ENCODE data around the gene CIT. TPM values are rescaled to one million over a fixed set of nuclear protein-coding genes. Genes with fewer than 3 reads are reported as not detected.

CIT gene
- total RNA-seq, 1 donor from 2014 or later, result 85.9 TPM

DNA sequence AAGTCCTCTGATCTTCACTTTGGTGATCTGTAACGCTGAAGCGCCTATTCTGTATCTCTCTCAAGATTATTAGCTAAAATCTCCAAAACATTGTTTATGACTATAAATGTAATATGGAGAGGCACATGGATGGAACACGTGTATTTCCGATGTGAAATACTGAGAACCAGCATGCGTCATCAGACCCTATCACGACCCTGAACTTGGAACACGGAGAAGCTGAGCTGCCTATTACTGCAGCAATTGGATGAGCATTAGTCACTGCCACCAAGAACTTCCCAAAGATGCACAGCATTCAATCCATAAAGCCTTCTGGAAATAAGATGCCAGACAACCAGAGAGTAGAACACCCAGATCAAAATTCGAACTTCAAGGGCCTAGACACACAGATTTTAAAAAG lies 147.2 kb downstream of the CIT start:
- H3K9me3 Mint-ChIP-seq, result no peaks in the 10 kb centered on the region
- H3K4me1 Mint-ChIP-seq, result peaks cover 3% of the 10 kb centered on the region
- H3K27me3 Mint-ChIP-seq (ENCODE audit: low read depth), result no peaks in the 10 kb centered on the region
- H3K4me3 Mint-ChIP-seq, result no peak overlapping the region
- no peak overlapping the region for H3K27ac Mint-ChIP-seq (ENCODE audit: unreplicated experiment)
- H3K36me3 Mint-ChIP-seq (ENCODE audit: low read depth), result peaks cover 12% of the 10 kb centered on the region
- TF ChIP-seq, protein P1, sequence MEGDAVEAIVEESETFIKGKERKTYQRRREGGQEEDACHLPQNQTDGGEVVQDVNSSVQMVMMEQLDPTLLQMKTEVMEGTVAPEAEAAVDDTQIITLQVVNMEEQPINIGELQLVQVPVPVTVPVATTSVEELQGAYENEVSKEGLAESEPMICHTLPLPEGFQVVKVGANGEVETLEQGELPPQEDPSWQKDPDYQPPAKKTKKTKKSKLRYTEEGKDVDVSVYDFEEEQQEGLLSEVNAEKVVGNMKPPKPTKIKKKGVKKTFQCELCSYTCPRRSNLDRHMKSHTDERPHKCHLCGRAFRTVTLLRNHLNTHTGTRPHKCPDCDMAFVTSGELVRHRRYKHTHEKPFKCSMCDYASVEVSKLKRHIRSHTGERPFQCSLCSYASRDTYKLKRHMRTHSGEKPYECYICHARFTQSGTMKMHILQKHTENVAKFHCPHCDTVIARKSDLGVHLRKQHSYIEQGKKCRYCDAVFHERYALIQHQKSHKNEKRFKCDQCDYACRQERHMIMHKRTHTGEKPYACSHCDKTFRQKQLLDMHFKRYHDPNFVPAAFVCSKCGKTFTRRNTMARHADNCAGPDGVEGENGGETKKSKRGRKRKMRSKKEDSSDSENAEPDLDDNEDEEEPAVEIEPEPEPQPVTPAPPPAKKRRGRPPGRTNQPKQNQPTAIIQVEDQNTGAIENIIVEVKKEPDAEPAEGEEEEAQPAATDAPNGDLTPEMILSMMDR (conservative IDR thresholded peaks at IDR 0.05), result no peak
- DNase-seq (ENCODE audit: low read depth, low spot score), result no peak

DNA sequence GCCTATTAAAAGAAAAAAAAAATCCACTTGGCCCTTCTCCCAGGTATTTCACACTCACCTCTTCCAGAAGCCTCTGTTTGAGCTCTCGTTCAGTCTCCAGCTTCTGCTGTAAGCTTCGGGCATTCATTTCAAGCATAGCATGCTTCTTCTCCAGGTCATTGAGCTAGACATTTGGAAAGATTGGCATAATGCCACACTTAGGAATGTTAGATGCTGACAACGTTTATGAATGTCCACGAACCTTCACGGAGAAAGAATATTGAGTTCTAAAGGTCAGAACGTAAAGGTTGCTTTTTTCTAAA lies 148.7 kb downstream of the CIT start:
- Mint-ChIP-seq H3K36me3 (ENCODE audit: low read depth) (peaks cover 9% of the 10 kb centered on the region), H3K4me1 (peaks cover 3% of the 10 kb centered on the region), H3K9me3 (no peaks in the 10 kb centered on the region), H3K27me3 (ENCODE audit: low read depth) (no peaks in the 10 kb centered on the region), H3K4me3 (no peak overlapping the region), H3K27ac (ENCODE audit: unreplicated experiment) (no peak overlapping the region)
- TF ChIP-seq, protein P1 (conservative IDR thresholded peaks at IDR 0.05), result no peak
- DNase-seq (ENCODE audit: low read depth, low spot score), result no peak

DNA sequence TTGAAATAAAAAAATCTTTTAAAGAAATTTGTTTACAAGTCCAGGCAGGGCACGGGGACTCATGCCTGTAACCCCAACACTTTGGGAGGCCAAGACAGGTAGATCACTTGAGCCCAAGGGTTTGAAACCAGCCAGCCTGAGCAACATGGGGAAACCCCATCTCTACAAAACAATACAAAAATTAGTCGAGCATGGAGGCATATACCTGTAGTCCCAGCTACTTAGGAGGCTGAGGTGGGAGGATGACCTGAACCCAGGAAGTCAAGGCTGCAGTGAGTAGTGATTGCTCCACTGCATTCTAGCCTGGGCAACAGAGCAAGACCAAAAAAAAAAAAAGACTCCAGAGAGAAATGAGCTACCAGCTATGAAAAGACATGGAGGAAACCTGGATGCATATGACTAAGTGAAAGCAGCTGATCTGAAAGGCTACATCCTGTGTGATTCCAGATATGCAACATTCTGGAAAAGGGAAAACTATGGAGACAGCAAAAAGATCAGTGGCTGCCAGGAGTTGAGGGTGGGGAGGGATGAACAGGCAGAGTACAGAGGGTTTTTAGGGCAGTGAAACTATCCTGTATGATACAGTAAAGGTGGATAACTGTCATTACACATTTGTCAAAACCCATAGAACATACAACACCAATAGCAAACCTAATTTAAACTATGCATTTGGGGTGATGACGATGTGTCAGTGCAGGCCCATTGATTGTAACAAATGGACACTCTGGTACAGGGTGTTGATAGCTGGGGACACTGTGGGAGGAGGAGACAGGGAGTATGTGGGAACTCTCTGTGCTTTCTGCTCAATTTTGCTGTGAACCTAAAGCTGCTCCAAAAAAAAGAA lies 149.3 kb downstream of the CIT start:
- Mint-ChIP-seq H3K36me3 (ENCODE audit: low read depth) (peaks cover 9% of the 10 kb centered on the region), H3K27me3 (ENCODE audit: low read depth) (no peaks in the 10 kb centered on the region), H3K27ac (ENCODE audit: unreplicated experiment) (no peak overlapping the region), H3K9me3 (no peaks in the 10 kb centered on the region), H3K4me1 (peaks cover 3% of the 10 kb centered on the region), H3K4me3 (no peak overlapping the region)
- no peak for DNase-seq (ENCODE audit: low read depth, low spot score)
- TF ChIP-seq, protein P1 (conservative IDR thresholded peaks at IDR 0.05), result no peak

DNA sequence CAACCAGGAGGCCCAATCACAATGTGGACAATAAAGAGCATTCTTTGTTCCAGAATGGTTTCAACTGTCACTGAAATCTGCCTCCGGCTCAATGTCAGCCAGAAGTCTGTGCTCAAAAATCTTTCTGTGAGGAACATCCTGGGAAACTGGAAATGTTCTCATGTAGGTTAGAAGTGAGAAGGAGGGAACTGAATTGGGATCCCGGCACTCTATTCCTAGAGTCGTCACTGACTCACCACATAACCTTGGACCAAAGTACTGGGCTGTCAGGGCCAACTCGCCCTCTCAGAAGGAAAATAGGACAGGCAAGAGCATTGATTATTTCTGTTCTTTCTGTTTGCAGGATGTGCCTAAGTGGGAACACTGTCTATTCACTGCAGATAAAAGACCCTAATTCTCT lies 151.6 kb downstream of the CIT start:
- H3K9me3 Mint-ChIP-seq, result no peaks in the 10 kb centered on the region
- H3K36me3 Mint-ChIP-seq (ENCODE audit: low read depth), result peaks cover 6% of the 10 kb centered on the region
- no peak overlapping the region for H3K4me3 Mint-ChIP-seq
- no peaks in the 10 kb centered on the region for H3K27me3 Mint-ChIP-seq (ENCODE audit: low read depth)
- H3K4me1 Mint-ChIP-seq, result peaks cover 3% of the 10 kb centered on the region
- TF ChIP-seq, protein P1 (conservative IDR thresholded peaks at IDR 0.05), result no peak
- no peak overlapping the region for H3K27ac Mint-ChIP-seq (ENCODE audit: unreplicated experiment)
- no peak for DNase-seq (ENCODE audit: low read depth, low spot score)

DNA sequence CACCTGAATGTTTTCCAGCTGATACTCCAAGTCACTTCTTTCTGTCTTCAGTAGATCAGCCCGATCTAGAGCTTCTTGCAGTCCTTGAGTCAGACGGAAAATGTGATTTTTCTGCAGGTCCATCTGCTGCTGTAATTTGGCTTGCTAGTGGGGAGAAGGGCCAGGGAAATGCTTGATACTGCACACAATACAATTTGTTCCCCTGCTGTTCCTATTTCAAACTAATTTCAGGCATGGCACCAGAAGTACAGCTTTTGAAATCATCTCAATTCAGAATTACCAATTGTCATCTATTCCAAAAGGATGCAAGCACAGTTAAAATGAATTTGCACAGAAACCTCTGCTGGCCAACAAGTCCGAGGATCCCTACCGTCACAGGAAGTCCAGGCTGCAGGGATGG lies 155.8 kb downstream of the CIT start:
- Mint-ChIP-seq H3K27ac (ENCODE audit: unreplicated experiment) (no peak overlapping the region), H3K9me3 (no peaks in the 10 kb centered on the region), H3K36me3 (ENCODE audit: low read depth) (peaks cover 19% of the 10 kb centered on the region), H3K27me3 (ENCODE audit: low read depth) (no peaks in the 10 kb centered on the region), H3K4me1 (peaks cover 8% of the 10 kb centered on the region), H3K4me3 (no peak overlapping the region)
- DNase-seq (ENCODE audit: low read depth, low spot score), result no peak
- TF ChIP-seq, protein P1 (conservative IDR thresholded peaks at IDR 0.05), result no peak

All from neural crest cell (in vitro differentiated cells).